NCI-H146 (cell line): ENCODE data around the gene OPHN1.
"Not testable (repeated sequence)": the region's sequence is repeated elsewhere in the genome, so short reads cannot be mapped to it uniquely, and the experiment has no call there.

ENCODE experiments used
- DNase-seq: peaks from one replicate; lab custom pipeline; 2025; lab: John Stamatoyannopoulos, UW

The OPHN1 gene

GRCh38 chrX:68147848-68148247 is 285.4 kb downstream of the OPHN1 start:
- no peak for DNase-seq

DNA sequence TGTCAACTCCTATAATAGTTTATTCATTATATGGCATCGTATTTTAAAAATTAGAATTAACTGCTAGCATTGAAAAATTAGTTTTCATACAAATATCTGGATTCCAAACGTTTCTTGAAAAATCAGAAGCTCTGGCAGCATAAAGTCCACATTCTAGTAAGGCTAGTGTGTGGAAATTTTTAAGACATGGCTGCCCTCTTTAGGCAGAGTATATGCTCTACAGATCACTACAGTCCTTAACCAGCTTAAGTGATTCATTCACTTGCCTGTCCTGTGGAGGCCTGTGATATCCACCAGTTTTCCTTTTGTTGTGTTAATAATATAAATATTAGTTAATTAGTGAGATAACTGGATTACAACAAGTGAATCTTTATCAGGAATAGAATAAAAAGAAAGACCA is 287.2 kb downstream of the OPHN1 start:
- DNase-seq = no peak

- DNase-seq = no peak
Measured at GRCh38 chrX:68139791-68140190, 293.5 kb downstream of the OPHN1 start.

DNA sequence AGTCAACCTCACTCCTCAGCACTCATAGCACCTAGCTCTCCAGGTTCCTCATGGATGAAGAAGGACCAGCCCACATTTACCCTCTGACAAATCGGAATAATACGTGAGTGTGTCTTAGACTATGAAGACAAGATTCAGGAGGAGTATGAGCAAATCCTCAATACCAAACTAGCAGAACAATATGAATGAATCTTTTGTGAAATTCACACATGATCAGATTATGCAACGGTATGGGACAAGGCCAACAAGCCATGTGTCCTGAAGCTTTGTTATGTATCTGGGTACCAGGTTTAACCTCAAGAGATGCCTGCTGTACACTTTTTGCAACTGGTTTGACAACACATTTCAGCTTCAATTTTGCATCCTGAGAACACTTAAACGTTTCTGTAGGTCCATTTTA is 300.1 kb downstream of the OPHN1 start:
- no peak for DNase-seq

GRCh38 chrX:68132749-68133148 is 300.5 kb downstream of the OPHN1 start:
- DNase-seq = no peak

GRCh38 chrX:68121835-68122234 is 311.5 kb downstream of the OPHN1 start:
- DNase-seq = no peak

GRCh38 chrX:68121371-68121770 is 311.9 kb downstream of the OPHN1 start:
- DNase-seq = no peak

DNA sequence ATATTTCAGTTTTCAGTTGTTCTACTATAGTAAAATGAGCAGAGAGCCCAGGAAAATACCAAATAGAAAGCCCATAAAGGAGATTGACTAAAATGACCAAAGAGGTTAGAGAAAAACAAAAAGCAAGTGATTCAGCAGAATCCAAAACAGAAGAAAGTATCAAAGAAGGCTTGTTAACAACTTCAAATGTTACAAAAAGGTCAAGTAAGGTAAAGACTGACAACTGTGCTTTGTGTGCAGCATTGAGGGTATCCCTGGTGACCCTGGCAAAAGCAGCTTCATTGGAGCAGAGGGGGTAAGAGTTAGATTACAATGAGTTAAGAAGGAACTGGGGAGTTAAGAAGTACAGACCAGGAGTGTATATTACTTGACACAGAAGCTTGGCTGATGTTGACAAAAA is 317.9 kb downstream of the OPHN1 start:
- DNase-seq = no peak

- no peak for DNase-seq
Measured at GRCh38 chrX:68114573-68115129, 318.6 kb downstream of the OPHN1 start.

GRCh38 chrX:68113837-68114572 is 319.3 kb downstream of the OPHN1 start:
- no peak for DNase-seq

GRCh38 chrX:68112321-68112720 is 321.0 kb downstream of the OPHN1 start:
- DNase-seq = no peak

- no peak for DNase-seq
Measured at GRCh38 chrX:68109162-68109561, 324.1 kb downstream of the OPHN1 start.

DNA sequence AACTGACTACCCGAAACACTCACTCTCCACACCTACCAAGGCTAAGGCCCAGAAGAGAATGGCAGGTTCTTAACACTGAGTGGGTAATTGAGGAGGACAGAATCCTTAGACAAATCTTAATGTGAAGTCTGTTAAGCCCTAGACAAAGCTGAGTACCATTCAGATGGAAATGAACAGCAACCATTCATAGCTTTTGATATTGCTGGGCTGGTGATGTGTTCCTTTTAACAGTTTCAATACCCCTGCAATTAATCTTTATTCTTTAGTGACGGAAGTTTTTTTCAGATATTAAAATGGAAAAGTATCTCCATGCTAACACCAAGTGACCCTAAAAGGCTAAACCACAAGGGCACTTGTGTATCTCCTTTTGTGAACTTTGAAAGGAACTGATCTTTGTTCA is 334.9 kb downstream of the OPHN1 start:
- DNase-seq = no peak

DNA sequence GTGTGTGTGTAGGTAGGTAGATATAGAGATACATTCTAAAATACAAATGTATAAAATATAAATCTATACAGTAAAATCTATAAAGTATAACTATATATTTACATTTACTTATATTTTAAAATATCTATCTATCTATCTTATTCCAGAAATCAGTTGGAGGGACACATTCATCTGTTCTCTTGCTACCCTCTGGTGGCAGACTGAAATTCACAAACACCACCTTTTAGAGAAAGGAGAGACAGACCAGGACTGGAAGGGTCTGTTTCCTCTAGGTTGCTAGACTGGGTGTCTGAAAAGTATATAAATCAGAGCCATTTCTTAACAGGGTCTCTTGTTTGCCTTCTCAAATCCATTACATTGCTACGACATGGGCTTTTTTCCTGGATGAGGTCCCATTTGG is 343.0 kb downstream of the OPHN1 start:
- no peak for DNase-seq

DNA sequence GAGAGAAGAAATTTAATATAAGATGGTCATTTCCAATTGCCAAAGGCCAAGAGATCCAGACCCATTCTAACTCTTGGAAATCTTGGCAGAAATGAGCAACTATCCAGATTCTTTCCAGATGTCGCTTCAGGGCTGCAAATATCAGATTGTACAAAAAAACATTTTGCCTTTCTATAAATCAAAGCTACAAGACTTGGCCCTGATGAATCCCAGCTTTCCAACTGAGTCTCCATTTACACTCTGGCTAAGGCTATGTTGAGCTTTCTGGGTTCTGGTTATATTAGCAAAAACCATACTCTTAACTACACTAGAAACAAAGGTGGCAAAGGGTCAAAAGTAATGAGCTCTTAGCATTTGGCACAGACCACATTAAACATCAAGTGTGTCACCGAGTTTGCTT is 345.8 kb downstream of the OPHN1 start:
- DNase-seq = no peak

DNA sequence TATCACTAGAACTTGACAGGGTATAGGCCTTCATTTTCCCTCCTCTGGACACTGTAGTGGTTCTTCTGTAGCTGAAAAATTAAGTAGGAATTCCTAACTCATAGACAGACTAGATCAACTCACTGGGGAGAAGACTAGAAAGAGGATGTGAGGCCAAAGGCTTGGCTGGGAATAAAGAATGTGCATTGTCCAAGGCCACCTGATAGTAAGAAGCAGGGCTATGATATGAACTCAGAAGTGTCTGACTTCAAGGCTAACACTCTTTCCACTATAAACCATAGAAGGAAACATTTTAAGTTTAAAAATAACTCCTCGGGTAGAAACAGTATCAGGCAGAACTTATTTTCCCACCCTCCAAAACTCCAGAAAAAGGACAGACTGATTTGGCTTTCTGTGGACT is 346.6 kb downstream of the OPHN1 start:
- DNase-seq = no peak

- no peak for DNase-seq
Measured at GRCh38 chrX:68084765-68085164, 348.5 kb downstream of the OPHN1 start.

DNA sequence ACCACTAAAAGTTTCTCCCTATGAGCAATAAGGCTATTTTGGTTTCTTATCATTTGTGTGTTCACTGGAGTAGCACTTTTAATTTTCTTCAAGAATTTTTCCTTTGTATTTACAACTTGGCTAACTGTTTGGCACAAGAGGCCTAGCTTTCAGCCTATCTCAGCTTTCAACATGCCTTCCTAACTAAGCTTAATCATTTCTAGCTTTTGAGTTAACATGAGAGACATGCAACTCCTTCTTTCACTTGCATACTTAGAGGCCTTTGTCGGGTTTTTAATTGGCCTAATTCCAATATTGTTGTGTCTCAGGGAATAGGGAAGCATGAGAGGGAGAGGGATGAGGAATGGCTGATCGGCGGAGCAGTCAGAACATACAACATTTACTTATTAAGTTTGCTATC is 349.8 kb downstream of the OPHN1 start:
- DNase-seq = no peak

DNA sequence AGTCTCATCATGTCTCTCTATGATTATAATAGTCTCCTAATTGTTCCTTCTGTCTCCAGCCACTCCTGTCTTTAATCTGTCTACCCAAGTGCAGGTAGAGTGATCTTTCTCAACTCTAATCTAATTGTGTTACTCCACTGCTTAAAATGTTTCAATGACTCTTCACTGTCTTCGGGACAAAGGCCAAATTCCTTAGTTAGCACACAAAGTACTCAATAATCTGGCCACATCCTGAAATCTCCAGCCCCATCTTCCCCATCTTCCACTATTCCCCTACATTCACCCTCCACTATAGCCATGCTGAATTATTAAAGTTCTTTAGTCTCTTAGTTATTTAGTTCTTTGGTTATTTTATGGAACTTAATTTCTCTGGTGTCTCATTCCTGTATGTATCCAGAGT is 353.3 kb downstream of the OPHN1 start:
- DNase-seq = no peak

DNA sequence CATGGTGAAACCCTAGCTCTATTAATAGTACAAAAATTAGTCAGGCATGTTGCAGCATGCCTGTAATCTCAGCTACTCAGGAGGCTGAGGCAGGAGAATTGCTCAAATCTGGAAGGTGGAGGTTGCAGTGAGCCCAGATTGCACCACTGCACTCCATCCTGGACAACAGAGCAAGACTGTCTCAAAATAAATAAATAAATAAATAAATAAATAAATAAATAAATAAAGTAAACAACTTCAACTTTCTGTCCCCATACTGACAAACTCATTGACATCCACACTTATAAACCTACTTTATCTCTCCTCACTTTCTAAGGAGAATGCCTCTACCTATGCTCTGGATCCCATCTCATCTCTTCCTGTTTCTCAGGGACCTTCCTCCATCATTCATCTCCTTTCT is 354.5 kb downstream of the OPHN1 start:
- DNase-seq = not testable (repeated sequence)

DNA sequence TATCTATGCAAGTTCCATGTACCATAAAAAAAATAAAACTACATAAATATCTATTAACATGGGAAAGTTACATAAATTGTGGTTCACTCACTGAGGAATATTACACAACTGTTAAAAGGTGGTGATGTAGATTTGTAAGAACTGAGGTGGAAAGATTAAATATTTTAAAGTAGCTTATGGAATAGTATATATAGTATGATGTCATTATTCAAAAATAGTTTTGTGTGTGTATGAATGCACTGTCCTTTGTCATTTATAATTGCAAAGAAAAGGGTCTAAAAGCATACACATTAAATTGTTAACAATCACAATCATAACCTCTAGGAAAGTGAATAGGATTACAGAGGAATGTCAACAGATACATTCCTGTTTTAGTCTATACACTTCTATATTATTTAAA is 355.9 kb downstream of the OPHN1 start:
- no peak for DNase-seq

DNA sequence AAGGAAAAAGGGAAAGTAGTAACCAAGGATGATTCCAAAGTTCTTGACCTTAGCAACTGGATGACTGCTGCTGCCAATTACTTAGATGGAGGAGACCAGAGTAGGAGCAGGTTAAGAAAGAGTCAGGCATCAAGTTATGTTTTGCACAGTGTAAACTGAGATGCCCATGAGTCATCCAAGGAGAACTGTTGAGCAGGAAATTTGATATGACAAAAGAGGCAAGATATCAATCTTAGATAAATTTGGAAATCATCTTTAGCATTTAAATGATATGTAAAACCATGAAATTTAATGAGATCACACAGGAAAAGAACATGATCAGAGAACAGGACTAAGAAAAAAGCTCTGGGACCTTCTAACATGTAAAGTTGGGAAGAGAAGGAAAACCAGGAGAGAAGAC is 361.3 kb downstream of the OPHN1 start:
- no peak for DNase-seq

DNA sequence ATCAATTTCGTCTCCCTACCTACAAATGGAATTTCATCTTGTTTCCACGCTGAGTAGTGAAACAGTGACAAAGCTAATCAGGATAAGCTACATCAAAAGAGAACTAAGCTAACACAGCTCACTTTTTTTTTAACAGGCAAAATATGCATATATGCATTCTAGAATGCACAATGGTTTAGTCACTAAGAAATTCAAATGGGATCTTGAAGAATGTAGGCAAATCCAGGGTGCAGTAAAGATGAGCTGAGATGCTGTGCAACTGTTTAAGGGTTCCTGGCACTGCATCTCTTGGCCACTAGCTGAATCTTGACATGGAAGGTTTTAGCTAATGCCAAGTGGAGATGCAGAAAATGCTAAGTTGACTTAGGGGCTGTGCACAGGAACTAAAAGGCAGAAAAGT is 363.2 kb downstream of the OPHN1 start:
- not testable (repeated sequence) for DNase-seq

DNA sequence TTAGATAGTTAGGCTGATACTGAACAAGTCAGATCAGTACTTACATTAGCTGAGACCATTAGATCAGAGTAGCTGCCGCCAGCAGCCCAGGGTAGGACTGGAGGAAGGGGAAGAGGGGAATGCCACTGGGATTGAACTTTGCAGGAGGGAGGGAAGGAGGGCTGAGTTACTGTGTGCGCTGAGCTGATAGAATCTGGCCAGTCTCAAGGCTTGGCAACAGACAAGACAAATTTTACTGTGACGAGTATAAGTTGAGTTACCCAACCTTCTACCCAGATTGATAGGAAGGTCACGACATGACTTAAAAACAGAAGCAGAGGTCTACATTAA is 372.1 kb downstream of the OPHN1 start:
- no peak for DNase-seq
